ENCODE measurements around the gene JAML.

Gene JAML

DNA sequence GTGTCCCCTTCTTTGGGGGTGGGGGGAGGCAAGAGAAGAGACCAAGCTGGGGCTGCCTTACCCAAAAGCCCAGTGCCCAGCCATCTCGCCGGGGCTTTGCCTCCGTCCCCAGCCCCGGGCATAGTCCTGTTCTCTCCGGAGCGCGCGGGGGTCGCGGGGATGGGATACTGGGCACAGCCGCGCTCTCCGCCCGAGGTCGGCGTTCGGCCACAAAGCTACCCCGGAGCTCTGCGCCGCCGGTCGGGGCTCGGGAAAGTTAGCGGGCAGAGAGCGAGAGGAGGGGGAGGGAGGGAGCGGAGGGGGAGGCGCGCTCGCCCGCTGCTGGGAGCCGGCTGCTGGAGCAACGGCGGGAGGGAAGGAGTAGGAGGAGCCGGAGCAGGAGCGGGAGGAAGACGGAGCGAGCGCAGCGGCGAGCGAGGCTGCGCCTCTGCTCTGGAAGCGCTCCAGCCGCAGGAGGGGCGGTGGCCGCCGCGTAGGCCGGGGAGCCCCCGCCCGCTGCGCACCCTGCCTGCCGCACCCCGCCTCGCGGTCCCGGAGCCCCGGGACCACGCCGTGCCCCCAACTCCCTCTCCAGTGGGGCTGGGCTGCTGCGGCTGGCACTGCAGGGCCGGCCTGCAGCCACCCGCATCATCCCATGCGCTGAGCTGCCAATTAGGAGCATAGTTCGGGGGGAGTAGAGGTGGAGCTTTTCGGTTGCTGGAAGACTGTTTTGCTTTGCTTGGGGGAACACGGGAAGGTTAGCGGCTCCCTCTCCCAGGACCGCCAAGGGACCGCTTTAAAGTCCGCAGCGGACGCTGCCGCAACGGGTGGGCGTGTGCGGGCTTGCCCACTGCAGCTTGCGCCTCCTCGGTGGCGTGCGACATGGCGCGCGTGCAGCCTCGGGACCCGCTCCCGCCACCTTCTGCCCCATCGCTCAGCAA lies 72.0 kb downstream of the JAML start, which contains the start of gene SCN4B:
Gene SCN4B (minus strand): TSS at position 272 of the 920 bp plus-strand sequence. CDS start 150 bp downstream, at position 122.
- no peak for DNase-seq (ENCODE audit: low spot score)
- H3K27ac ChIP-seq: no peak within 1 kb of the TSS
- TF ChIP-seq, protein P1, sequence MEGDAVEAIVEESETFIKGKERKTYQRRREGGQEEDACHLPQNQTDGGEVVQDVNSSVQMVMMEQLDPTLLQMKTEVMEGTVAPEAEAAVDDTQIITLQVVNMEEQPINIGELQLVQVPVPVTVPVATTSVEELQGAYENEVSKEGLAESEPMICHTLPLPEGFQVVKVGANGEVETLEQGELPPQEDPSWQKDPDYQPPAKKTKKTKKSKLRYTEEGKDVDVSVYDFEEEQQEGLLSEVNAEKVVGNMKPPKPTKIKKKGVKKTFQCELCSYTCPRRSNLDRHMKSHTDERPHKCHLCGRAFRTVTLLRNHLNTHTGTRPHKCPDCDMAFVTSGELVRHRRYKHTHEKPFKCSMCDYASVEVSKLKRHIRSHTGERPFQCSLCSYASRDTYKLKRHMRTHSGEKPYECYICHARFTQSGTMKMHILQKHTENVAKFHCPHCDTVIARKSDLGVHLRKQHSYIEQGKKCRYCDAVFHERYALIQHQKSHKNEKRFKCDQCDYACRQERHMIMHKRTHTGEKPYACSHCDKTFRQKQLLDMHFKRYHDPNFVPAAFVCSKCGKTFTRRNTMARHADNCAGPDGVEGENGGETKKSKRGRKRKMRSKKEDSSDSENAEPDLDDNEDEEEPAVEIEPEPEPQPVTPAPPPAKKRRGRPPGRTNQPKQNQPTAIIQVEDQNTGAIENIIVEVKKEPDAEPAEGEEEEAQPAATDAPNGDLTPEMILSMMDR (IDR thresholded peaks at IDR 0.05): no peak
- H3K4me3 ChIP-seq: peak within 1 kb of the TSS; percentile 81

DNA sequence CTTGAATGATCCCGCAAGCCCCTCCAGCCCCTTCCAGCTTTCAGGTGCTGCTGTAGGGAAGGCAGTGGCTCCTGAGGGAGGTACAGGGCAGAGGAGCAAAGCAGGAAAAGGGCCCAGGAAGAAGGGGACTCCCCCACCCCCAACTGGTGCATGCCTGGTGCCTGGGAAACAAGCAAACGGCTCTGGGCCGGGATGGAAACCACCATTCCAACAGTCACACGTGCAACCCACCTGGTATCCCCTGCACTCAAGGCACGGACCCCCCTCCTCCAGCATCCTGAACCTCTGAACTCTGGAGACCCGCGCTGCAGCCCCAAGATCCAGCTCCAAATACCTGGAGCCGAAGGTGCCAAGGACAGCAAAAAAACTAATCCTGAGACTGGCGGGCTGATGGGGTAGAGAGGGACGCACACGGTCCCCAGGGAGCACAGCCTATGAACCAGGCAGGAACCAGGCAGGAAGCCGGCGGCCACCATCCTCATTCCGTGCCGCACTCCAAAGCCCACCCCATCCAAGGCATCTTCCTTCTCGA lies 72.7 kb downstream of the JAML start:
- Histone ChIP-seq H3K4me3 (peak overlapping the region; percentile 81), H3K27ac (no peak overlapping the region)
- DNase-seq (ENCODE audit: low spot score): no peak
- TF ChIP-seq, protein P1 (IDR thresholded peaks at IDR 0.05): no peak

DNA sequence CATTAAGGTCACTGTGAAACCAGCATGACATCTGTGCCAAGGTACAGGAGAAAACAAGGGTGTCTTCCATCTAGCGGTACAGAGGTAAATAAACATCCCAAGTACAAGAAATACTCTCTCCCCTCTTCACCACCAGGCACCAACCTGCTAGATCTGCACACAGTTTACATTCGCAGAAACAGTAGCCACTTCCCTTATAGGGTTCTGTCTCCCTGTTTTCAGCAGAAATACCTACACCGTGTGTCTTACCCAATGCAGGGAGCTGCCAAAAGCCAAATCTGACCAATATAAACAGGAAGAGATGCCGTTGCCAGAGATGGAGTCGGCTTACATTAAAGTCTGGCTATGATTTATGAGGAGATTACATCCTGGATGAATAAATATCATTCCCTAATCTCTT lies 73.4 kb downstream of the JAML start:
- TF ChIP-seq, protein P1 (IDR thresholded peaks at IDR 0.05): no peak
- no peak for DNase-seq (ENCODE audit: low spot score)
- Histone ChIP-seq H3K4me3 (no peak overlapping the region), H3K27ac (no peak overlapping the region)

DNA sequence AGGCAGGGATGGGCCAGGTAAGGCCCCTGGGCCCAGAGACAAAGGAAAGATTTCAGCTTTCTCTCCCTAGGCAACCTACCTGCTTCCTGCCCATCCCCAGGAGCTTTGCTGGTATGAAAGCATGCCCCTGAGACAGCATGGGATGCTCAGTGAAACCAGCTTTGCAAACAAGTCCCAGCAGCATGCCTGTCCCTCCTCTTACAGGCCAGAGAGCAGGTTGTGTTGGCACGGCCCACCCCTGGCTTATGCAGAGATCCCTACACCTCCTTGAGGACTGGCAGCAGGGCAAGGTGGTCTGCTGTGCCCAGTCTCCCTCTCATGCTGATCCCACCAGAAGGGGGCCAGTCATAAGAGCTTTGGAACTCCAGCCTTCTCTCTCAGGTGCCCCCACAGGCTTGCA lies 75.3 kb downstream of the JAML start:
- TF ChIP-seq, protein P1 (IDR thresholded peaks at IDR 0.05): no peak
- Histone ChIP-seq H3K4me3 (no peak overlapping the region), H3K27ac (no peak overlapping the region)

DNA sequence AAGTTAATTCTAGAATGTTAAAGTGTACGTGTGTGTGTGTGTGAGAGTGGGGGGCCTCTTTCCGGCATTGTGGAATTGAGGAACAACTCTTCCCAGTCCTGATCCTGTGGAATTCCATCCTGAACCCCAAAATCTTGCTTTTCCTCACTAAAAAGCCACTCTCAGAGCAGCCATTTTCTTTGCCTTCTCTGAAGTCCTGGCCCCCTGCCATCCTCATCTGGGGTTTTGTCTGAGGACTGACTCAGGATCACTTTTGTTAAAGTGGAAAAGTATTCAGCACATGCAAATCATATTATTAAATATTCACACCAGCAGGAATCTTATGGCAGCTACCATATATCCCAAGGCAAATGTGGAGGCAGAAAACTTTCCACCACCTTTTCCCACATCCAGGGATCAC lies 76.0 kb downstream of the JAML start:
- no peak for DNase-seq (ENCODE audit: low spot score)
- Histone ChIP-seq H3K4me3 (no peak overlapping the region), H3K27ac (no peak overlapping the region)
- TF ChIP-seq, protein P1 (IDR thresholded peaks at IDR 0.05): no peak

More for the DNA sequence above, 75.3 kb downstream of the JAML start:
- DNase-seq (ENCODE audit: low spot score): no peak

DNA sequence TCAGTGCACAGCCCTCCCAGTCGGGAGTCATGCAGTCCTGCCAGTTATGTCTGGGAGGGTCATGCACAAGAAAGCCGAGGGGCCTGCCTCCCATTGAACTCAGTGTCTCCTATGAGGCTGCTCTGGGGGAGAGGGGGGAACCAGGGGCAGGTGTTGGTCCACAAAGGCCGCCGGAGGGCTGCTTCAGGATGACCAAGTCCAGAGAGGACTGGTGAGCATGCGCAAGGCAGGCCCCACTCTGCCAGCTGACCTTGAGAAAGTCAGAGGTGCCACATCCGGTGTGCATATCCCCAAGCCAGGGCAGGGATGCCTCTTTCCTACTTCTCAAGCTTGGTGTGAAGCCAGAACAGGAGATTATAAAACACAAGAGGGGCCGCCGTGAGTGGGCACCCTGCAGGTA lies 76.6 kb downstream of the JAML start:
- H3K4me3 ChIP-seq: no peak overlapping the region
- H3K27ac ChIP-seq: no peak overlapping the region
- DNase-seq (ENCODE audit: low spot score): no peak
- TF ChIP-seq, protein P1 (IDR thresholded peaks at IDR 0.05): no peak

Data from coronary artery (tissue), 2 donors.